ENCODE measurements around the gene CUTA.

The CUTA gene

DNA sequence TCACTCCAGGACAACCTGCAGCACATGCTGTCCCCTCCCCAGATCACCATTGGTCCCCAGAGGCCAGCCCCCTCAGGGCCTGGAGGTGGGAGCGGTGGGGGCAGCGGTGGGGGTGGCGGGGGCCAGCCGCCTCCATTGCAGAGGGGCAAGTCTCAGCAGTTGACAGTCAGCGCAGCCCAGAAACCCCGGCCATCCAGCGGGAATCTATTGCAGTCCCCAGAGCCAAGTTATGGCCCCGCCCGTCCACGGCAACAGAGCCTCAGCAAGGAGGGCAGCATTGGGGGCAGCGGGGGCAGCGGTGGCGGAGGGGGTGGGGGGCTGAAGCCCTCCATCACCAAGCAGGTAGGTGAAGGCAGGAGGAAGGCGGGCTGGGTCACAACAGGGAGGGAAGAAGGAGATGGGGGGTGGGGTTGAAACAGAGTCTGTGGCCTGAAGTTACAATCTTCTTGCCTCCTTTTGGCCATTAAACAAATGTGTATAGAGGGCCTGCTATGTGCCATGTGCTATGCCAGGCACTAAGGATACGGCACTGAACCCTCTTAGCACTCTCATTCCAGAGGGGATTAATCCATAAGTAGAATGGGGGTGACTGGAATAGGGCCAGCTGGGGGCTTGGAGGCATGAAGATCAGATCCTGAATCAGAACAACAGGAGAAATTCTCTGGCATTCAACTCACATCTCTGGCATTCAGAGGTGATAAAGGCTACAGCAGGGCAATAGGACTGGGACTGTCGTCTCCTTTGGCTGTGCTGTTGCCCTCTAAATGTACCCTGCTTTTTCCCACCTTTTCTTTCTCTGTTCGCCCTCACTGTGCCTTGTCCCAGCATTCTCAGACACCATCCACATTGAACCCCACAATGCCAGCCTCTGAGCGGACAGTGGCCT is 26.0 kb upstream of the CUTA start:
- no peak for DNase-seq (ENCODE audit: low spot score)
- TF ChIP-seq, protein P1, sequence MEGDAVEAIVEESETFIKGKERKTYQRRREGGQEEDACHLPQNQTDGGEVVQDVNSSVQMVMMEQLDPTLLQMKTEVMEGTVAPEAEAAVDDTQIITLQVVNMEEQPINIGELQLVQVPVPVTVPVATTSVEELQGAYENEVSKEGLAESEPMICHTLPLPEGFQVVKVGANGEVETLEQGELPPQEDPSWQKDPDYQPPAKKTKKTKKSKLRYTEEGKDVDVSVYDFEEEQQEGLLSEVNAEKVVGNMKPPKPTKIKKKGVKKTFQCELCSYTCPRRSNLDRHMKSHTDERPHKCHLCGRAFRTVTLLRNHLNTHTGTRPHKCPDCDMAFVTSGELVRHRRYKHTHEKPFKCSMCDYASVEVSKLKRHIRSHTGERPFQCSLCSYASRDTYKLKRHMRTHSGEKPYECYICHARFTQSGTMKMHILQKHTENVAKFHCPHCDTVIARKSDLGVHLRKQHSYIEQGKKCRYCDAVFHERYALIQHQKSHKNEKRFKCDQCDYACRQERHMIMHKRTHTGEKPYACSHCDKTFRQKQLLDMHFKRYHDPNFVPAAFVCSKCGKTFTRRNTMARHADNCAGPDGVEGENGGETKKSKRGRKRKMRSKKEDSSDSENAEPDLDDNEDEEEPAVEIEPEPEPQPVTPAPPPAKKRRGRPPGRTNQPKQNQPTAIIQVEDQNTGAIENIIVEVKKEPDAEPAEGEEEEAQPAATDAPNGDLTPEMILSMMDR (IDR thresholded peaks at IDR 0.05; ENCODE audit: extremely low read depth, missing control alignments): no peak

DNA sequence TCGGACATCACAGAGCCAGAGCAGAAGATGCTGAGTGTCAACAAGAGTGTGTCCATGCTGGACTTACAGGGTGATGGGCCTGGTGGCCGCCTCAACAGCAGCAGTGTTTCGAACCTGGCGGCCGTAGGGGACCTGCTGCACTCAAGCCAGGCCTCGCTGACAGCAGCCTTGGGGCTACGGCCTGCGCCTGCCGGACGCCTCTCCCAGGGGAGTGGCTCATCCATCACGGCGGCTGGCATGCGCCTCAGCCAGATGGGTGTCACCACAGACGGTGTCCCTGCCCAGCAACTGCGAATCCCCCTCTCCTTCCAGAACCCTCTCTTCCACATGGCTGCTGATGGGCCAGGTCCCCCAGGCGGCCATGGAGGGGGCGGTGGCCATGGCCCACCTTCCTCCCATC is 25.1 kb upstream of the CUTA start:
- TF ChIP-seq, protein P1 (IDR thresholded peaks at IDR 0.05; ENCODE audit: extremely low read depth, missing control alignments): no peak
- no peak for DNase-seq (ENCODE audit: low spot score)

DNA sequence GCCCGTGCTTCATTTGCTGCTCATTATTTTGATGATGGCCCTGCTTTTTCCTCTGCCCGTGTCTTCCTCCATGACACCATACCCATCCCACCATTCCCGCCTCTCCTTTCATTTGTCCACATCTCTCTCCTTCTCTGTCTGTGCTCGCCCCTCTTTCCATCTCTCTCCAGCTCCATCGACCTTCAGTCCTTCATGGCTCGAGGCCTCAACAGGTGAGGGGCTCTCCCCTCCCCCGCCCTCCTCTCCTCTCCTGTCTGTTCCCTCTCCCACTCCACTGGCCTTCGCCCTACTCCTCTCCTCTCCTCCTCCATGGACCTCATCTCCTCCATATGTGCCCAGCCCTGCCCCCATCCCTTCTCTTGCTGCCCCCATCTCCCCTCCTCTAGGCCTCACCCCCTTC is 24.4 kb upstream of the CUTA start:
- DNase-seq (ENCODE audit: low spot score): no peak
- TF ChIP-seq, protein P1 (IDR thresholded peaks at IDR 0.05; ENCODE audit: extremely low read depth, missing control alignments): no peak

DNA sequence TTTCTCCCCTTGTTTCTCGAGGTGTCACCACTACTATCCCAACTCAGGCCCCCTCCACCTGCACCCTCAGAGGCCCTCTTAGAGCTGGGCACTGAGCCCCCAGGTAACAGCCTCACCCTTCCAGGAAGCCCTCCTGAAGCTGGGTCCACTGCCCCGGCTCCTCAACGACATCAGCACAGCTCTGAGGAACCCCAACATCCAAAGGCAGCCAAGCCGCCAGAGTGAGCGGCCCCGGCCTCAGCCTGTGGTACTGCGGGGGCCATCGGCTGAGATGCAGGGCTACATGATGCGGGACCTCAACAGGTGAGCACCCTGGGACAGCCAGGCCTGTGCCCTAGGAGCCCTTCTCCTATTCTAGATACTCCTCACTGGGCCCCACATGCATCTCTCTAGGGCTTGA is 23.6 kb upstream of the CUTA start:
- TF ChIP-seq, protein P1 (IDR thresholded peaks at IDR 0.05; ENCODE audit: extremely low read depth, missing control alignments): no peak

DNA sequence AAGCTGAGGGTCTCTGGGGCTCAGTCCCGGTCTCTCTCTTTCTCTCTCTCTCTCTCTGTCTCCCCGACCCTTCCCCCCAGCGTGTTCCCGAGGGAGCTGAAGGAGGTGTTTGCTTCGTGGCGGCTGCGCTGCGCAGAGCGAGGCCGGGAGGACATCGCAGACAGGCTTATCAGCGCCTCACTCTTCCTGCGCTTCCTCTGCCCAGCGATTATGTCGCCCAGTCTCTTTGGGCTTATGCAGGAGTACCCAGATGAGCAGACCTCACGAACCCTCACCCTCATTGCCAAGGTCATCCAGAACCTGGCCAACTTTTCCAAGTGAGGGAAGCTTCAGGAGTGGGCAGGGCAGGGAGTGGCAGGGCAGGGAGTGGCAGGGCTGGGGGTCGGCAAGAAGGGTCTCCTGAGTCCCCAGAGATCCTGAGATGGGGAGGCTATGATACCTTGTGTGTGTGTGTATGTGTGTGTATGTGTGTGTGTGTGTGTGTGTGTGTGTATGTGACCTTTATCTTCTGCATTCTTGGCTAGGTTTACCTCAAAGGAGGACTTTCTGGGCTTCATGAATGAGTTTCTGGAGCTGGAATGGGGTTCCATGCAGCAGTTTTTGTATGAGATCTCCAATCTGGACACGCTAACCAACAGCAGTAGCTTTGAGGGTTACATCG is 22.9 kb upstream of the CUTA start:
- TF ChIP-seq, protein P1 (IDR thresholded peaks at IDR 0.05; ENCODE audit: extremely low read depth, missing control alignments): no peak

More for the DNA sequence above, 23.6 kb upstream of the CUTA start:
- DNase-seq (ENCODE audit: low spot score): no peak

DNA sequence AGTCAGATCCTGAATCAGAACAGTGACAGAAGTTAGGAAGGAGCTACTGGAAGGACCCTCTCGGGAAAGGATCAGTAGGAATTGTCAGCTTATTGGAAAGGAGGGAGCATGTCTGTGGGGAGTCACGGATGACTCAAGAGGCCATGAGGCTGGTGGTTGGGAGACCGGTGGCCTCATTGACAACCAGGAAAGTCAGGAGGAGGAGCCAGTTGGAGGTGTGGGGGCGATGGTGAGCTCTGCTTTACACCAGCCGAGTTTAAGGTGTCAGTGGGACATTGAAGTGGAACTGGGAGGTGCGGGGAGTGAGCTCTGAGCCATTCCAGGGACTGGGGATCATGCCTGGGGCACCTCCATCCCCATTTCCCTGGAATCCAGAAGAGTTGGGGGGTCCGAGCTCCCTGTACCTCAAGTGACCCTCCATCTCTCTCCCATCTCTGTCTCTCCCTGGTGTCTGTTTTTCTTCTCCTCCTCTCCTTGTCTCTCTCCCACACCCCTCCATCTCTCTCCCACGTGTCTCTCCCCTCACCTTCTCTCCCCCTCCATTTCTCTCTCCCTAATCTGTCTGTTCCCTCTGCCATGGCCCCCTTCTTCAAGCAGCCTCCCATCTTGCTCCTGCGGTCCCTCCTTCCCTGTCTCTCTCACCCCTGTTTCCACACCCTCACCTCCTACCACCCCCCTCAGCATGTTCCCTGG is 22.2 kb upstream of the CUTA start:
- TF ChIP-seq, protein P1 (IDR thresholded peaks at IDR 0.05; ENCODE audit: extremely low read depth, missing control alignments): no peak
- DNase-seq (ENCODE audit: low spot score): no peak

More for the DNA sequence above, 22.9 kb upstream of the CUTA start:
- no peak for DNase-seq (ENCODE audit: low spot score)
